Bone marrow (tissue), 2 donors: ENCODE results near the gene KMT5C.
A peak's percentile ranks its signal among the peaks of the same experiment; 100 is the strongest.

Experiments used
- DNase-seq, 2 donors: peaks; one replicate each; lab custom pipeline; 2025; lab: John Stamatoyannopoulos, UW

The KMT5C gene

GRCh38 chr19:55366790-55367189, 27.1 kb downstream of the KMT5C start:
- no peak for DNase-seq

- no peak for DNase-seq
Observed at GRCh38 chr19:55368106-55368505, 28.4 kb downstream of the KMT5C start.

- DNase-seq: no peak
Observed at GRCh38 chr19:55368701-55369563, 29.3 kb downstream of the KMT5C start.

DNA sequence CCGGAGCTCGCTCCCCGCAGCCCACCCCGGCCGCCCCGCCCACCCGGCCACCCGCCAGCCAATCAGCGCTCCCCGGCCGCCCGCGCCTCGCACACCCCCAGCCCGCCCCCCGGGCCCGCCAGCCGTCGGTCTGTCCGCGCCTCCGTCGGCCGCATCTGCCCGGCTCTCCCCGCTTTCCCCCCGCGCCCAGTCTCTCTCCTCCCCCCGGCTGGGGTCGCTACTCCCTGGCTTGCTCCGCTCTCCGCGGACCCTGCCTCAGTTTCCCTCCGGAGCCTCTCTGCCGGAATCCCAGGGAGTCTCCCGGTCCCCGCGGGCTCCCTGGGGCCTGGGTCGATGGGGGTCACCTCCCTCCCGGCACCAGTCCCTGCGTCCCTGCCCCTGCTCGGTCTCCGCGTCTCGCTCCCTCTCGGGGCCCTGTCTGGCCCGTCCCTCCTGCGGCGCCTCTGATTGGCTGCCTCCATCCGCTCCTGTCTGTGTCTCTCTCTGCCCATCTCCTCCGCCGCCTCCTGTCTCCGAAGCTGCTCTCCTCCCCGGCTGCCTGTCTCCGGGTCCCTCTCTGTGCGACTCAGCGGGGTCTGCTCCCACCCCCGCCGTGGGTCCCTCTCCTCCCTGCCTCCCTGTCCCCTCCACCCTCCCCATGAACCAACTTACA, 30.1 kb downstream of the KMT5C start:
- no peak for DNase-seq

GRCh38 chr19:55370305-55370988, 30.8 kb downstream of the KMT5C start, which contains the start of gene IL11:
TSS of gene IL11 (minus strand) at chr19:55370463. CDS start at chr19:55370310, 153 bp downstream.
- no peak for DNase-seq

- no peak for DNase-seq
Observed at GRCh38 chr19:55372316-55373081, 32.8 kb downstream of the KMT5C start.

DNA sequence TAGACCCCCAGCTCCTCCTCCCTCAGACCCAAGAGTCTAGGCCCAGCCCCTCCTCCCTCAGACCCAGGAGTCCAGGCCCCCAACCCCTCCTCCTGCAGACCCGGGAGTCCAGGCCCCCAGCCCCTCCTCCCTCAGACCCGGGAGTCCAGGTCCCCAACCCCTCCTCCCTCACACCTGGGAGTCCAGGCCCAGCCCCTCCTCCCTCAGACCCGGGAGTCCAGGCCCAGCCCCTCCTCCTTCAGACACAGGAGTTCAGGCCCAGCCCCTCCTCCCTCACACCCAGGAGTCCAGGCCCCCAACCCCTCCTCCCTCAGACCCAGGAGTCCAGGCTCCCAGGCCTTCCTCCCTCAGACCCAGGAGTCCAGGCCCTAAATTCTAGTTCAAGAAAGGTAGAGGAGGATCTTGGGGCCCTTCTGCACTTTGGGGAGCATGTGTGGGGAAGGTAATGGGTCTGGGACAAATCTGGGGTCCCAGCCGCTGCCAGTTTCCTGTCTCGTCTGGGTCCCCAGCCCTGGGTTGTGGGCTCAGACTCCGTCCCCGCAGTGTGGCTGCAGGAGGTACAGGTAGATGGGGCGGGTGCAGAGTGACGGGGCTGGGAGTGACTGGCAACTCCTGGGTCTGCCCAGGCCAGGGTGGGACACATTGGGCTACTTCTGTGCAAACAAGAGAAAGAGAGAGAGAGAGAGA, 33.8 kb downstream of the KMT5C start:
- no peak for DNase-seq

DNA sequence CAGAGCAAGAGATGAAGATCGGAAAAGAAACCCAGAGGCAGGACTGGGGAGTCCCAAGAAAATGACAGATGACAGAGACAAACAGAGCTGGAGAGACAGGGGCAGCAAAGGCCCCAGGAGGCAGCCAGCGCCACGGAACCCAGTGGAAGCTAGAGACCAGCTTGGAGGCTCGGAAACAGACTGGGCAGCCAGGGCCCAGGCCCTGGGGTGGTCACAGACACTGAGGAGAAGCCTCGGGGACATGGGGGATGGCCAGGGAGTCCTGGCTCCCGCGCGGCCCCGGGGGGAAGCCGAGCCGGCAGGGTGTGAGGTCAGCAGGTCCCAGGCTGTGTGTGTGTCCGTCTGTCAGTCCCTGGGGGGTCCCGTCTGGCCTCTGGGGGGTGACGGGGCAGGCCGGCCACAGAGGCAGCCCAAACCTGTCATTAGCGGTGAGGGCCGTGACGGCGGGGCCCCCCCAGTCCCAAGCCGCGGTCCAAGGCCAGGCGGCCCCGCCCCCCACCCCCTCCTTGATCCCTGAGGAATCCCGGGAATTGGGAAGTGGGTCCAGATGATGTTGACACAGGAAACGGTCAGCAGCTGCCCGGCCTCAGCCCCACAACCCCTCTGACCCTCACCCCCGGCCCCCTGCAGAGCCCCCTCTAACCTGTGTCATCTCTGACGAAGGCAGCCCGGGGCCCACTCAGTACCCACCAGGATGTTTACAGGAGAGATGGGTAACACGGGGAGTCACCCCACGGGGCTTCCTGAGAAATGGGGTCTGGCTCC, 34.5 kb downstream of the KMT5C start:
- DNase-seq: no peak

DNA sequence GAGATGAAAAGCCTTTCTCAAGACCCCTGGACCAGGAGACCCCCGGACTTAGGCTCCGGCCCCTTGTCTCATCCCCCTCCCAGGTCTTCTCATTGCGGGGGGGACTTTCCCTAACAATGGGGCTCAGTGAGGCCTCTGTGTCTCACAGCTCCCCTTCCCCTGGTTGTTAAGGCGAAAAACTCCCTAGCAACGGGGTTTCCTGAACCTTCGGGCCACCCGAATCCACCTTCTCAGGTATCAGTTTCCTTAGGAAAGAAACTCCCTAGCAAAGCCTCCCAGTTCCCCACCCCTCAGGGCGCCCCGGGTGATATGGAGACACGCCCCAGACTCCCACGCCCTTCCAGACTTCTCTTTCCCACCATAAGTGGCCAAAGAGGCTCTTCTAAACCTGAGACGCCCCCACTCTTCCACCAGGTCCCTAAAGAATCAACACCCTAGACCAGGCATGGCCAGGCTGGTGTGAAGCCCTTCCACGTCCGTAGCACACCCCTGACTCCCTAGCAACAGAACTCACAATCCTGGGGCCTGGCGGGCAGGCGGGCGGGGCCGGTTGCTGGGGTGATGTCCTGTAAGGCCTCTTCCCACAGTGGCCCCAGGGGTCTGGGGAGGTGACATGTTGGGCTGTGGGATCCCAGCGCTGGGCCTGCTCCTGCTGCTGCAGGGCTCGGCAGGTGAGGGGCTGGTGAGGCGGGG, 36.7 kb downstream of the KMT5C start, which contains the start of gene TMEM190:
Gene TMEM190, plus strand, starts transcription at position 586 of the 693 bp plus-strand sequence. Its CDS starts 28 bp downstream, at position 614.
- DNase-seq: no peak

- DNase-seq: no peak
Observed at GRCh38 chr19:55377356-55378131, 37.9 kb downstream of the KMT5C start.

DNA sequence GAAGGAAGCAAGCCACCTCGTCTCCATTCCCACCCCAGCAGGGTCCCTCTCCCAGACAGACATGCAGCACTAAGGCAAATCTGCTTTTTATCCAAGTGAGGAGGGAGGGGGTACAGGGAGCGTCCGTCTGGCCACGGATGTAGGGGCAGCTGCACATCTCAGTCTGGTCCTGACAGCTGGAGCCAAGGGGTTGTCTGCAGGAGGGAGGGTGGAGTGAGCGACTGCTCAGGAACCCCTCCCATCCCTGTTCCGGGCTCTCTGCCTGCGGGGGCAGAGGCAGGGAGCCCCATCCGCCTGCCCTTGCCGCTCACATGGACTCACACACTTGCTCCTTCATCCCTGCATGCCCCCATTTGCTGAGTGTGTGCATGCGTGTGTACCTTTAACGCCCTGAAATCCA, 39.5 kb downstream of the KMT5C start:
- no peak for DNase-seq

GRCh38 chr19:55382013-55382412, 42.3 kb downstream of the KMT5C start:
- no peak for DNase-seq

DNA sequence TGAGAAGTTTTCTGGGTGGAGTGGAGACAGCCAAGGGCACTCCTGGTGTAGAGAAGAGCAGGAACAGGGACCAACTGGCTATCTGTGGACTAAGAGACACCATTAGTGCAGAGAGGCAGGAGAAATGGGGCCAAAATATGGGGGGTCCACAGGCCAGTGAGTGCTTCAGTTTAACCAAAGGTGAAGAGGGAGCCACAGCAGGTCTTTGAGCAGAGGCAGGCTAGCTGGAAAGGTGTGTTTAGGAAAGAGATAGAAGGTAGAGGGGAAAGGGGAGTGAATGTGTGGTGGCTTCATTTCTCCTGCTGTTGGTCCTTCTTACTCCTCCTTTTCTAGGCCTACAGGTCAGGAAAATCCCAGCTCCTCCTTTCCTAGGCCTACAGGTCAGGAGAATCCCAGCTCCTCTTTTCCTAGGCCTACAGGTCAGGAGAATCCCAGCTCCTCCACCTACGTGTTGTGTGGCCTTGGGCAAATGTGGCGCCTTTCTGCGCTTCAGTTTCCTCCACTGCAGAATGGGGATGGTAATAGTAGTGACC, 42.9 kb downstream of the KMT5C start:
- no peak for DNase-seq

DNA sequence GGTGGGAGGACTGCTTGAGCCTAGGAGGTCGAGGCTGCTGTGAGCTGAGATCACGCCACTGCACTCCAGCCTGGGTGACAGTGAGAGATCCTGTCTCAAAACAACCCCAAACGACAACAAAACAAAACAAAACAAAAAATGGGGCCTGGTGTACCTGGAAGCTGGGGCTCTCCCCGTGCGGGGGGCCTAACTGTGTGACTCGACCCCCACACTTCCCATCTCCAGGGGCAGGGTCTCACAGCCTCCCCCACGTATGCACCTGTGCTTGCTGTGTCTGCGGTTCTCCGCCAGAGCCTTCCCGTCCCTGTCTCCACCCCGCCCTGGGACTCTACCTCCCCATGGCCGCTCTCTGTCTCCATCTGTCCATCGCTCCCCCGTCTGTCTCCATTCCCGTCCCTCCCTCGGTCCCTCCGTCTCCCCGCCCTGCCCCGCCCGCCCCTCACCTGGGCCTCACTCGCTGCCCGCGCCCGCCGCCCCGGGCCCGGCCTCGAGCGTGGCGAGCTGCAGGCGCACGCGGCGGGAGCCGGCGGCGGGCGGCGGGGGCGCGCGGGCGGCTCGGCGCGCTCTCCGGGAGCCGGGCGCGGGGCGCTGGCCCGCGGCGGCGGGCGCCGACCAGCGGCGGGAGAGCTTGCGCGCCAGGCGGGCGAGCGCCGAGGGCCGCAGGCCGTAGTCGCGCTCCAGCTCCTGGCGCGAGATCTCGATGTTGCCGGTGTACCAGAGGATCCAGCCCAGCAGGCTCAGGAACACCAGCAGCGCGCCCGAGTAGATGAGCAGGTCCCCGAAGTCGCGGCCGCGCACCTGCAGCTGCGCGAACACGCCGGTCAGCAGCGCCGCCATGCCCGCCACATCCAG, 43.8 kb downstream of the KMT5C start:
- DNase-seq: no peak

- DNase-seq: peak in 1 of 2 donors; percentile 31
Observed at GRCh38 chr19:55384131-55384919, 44.6 kb downstream of the KMT5C start, which contains the start of gene TMEM238. TSS of gene TMEM238 (minus strand) at chr19:55384292. CDS start at chr19:55384259, 33 bp downstream.

DNA sequence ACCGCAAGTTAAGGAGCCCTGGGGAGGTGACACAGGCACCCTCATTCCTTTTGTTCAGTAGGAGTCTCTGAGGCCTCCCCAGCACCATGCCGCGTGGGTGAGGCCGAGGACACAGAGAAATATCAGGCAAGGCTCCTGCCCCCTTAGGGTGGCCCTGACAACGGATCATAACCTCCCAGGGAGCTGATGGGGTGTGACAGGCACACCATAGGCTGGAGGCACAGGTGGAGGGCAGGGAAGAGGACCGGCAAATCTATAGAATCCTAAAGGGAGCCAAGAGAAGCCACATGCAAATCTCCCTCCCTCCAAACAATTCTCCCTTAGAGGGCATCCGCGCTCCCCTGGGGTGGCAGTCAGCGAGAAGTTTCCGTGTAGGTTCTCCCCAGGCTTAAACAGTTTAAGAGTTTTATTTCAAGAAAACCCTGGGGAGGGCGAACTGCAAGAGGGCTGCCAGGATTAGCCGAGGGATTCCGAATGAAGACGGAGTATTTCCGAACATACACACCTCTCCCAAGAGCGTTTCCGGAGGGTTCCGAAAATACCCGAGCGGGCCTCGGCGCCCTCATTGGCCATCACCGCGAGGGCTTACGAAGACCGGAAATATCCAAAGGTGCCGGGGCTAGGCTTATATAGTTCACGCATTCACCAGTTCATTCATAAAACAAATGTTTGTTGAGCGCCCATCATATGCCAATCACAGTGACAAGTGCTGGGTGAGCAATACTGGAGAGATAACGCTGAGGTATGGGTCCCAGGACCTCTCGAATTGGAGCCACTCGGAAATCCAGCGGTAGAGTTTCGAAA, 45.4 kb downstream of the KMT5C start:
- peak; percentile 93 to 97 for DNase-seq
